GM06990 (cell line): ENCODE data around the gene ARMH1.

Source experiments
- DNase-seq: peaks from one replicate; pipeline ENCODE4 v3.0.0-alpha.2; 2011; ENCODE audit not compliant: insufficient read length; ENCODE audit errors: extremely low read depth
- H3K27me3 ChIP-seq: replicated peaks from 2 replicates; pipeline ENCODE4 v1.6.0; 2011; ENCODE audit warnings: low read length; ENCODE audit not compliant: control insufficient read depth, insufficient read depth
- H3K36me3 ChIP-seq: 2 replicates; pipeline ENCODE4 v1.5.1; 2011; ENCODE audit warnings: low read length; ENCODE audit not compliant: control insufficient read depth, insufficient read depth
- H3K4me3 ChIP-seq: replicated peaks from 2 replicates; pipeline ENCODE4 v1.5.1; 2011; ENCODE audit warnings: low read depth, mild to moderate bottlenecking, control low read depth, low read length
- CTCF ChIP-seq: IDR thresholded peaks from 2 replicates; pipeline ENCODE4 v1.5.1; 2011; ENCODE audit warnings: low read length, control low read depth, mild to moderate bottlenecking, inconsistent platforms; ENCODE audit not compliant: insufficient read depth, poor library complexity, severe bottlenecking

ARMH1 gene

GRCh38 chr1:44681905-44682882 is 7.7 kb downstream of the ARMH1 start:
- DNase-seq, result no peak
- H3K27me3 ChIP-seq, result no peaks in the 10 kb centered on the region
- TF ChIP-seq CTCF, result no peak
- no peaks in the 10 kb centered on the region for H3K36me3 ChIP-seq
- no peak overlapping the region for H3K4me3 ChIP-seq

DNA sequence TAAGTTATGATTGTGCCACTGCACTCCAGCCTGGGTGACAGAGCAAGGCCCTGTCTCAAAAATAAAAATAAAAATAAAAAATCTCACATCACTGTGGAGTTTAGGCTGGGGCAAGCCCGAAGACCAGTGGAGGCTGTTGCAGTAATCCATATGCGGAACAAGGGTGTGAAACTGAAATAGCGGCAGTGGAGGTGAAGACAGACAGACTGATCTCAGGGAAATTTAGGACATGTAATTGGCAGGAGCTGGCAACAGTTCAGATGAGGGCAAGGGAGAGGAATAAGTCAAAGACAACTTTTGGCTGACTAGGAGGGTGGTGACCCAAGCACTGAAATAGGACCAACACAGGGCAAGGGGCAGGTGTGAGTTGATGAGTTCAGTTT is 8.4 kb downstream of the ARMH1 start:
- DNase-seq, result no peak
- TF ChIP-seq CTCF, result no peak
- Histone ChIP-seq H3K4me3 (no peak overlapping the region), H3K27me3 (no peaks in the 10 kb centered on the region), H3K36me3 (no peaks in the 10 kb centered on the region)

DNA sequence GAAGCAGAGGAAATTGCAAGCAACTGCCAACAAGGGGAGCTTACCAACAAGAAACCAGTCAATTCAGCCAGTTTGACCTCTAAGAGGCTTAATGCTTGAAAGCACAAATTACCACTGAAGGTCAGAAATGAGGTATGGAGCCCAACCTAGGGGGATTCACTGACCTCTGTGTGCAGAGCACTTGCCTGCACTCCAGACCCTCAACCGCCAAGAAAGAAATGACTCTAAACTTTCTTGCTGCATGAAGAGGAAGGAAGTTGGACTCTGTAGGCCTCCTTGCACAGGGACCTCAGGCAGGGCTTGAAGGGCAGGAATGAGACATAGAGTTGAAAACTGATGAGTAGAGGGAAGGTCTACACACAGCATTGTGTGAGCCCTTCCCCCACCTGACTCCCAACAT is 10.0 kb downstream of the ARMH1 start:
- peak; percentile 16 for TF ChIP-seq CTCF
- H3K36me3 ChIP-seq, result no peaks in the 10 kb centered on the region
- no peak overlapping the region for H3K4me3 ChIP-seq
- peak; percentile 74 for DNase-seq
- no peaks in the 10 kb centered on the region for H3K27me3 ChIP-seq

DNA sequence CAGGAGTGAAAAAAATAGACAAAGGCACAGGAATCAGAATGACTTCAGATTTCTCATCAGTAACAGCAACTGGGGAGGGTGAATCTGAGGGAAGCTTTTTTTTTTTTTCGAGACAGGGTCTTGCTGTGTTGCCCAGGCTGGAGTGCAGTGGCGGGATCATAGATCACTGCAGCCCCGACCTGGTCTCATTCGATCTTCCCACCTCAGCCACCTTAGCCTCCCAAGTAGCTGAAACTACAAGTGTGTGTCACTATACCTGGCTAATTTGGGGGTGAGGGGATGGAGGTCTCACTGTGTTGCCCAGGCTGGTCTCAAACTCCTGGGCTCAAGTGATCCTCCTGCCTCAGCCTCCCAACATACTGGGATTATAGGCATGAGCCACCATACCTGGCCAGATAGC is 10.7 kb downstream of the ARMH1 start:
- no peak overlapping the region for H3K4me3 ChIP-seq
- TF ChIP-seq CTCF, result no peak
- no peak for DNase-seq
- no peaks in the 10 kb centered on the region for H3K36me3 ChIP-seq
- no peaks in the 10 kb centered on the region for H3K27me3 ChIP-seq

- DNase-seq, result no peak
- Histone ChIP-seq H3K4me3 (no peak overlapping the region), H3K36me3 (no peaks in the 10 kb centered on the region), H3K27me3 (no peaks in the 10 kb centered on the region)
- TF ChIP-seq CTCF, result no peak
Observed at GRCh38 chr1:44685881-44686280, 11.4 kb downstream of the ARMH1 start.
